ENCODE measurements around the gene KANK2. TPM values are rescaled to one million over a fixed set of nuclear protein-coding genes. Genes with fewer than 3 reads are reported as not detected.

Gene KANK2
- total and polyA plus RNA-seq, 10 of the 15 experiments (the other 5 are each of a cell fraction or from before 2014, with no cell fraction given), result 4.9 to 33.0 (median 21.0) TPM

GRCh38 chr19:11168568-11168967 is 28.8 kb downstream of the KANK2 start:
- Histone ChIP-seq H3K79me2 (ENCODE audit: control insufficient read depth, insufficient read depth, low read length) (no peaks in the 10 kb centered on the region), H2AFZ (ENCODE audit: control insufficient read depth, low read depth, low read length) (no peak overlapping the region), H3K4me3 (no peak overlapping the region), H3K4me1 (ENCODE audit: control insufficient read depth, insufficient read depth, low read length) (no peaks in the 10 kb centered on the region), H3K27me3 (replicated peaks in 1 of 2; ENCODE audit: control insufficient read depth in 2 of 2, insufficient read depth in 2 of 2, low read length in 1 of 2) (no peaks in the 10 kb centered on the region), H3K9me3 (replicated peaks; ENCODE audit: control insufficient read depth, insufficient read depth, low read length) (no peaks in the 10 kb centered on the region), H3K9ac (ENCODE audit: control insufficient read depth, insufficient read depth, low read length) (no peak overlapping the region), H4K20me1 (ENCODE audit: control insufficient read depth, insufficient read depth) (no peaks in the 10 kb centered on the region), H3K27ac (ENCODE audit: control insufficient read depth, insufficient read depth) (no peak overlapping the region), H3K36me3 (ENCODE audit: control insufficient read depth in 2 of 2, insufficient read depth in 2 of 2, low read length in 1 of 2) (peaks cover 0 to 4% of the 10 kb centered on the region in 2 experiments; a peak in 2 of 4 replicates), H3K4me2 (ENCODE audit: control insufficient read depth, insufficient read depth) (no peak overlapping the region)
- 3% methylated on average over 7 of the region's 7 CpGs for WGBS (ENCODE audit: insufficient coverage, insufficient replicate concordance, low lambda C conversion rate, missing lambda C conversion rate)
- intact Hi-C loops (cut with micrococcal nuclease; ENCODE audit: unreplicated experiment) (no loop called here), in situ Hi-C loops (cut with MboI) (no loop called here)
- SMC1A ChIA-PET (ENCODE audit: uncharacterized antibody, unreplicated experiment), result no interaction called here
- no peak for FAIRE-seq
- POLR2A ChIA-PET, result no interaction called here
- RAD21 ChIA-PET (ENCODE audit: unreplicated experiment), result no interaction called here
- no peak for DNase-seq (ENCODE audit: low read depth, low spot score)
- BruUV-seq (replicated peaks), result no TSS peak
- CTCF ChIA-PET, result no interaction called here
- ATAC-seq, result peak; percentile 74
- no peak for TF ChIP-seq CTCF (IDR thresholded peaks at IDR 0.05 in 2 of 3, conservative IDR thresholded peaks at IDR 0.05 in 1 of 3; ENCODE audit: control insufficient read depth in 2 of 3, extremely low read depth in 1 of 3, insufficient read depth in 1 of 3, low read depth in 3 of 3, low read length in 3 of 3)
- TF ChIP-seq ASH2L (IDR thresholded peaks at IDR 0.05; ENCODE audit: borderline replicate concordance, low read depth), result no peak
- no peak for TF ChIP-seq ZBTB11 (CRISPR knock-in tag; IDR thresholded peaks at IDR 0.05)
- no peak for TF ChIP-seq EGR1 (IDR thresholded peaks at IDR 0.05; ENCODE audit: borderline replicate concordance in 1 of 2, low read depth in 2 of 2, low read length in 2 of 2)
- TF ChIP-seq TCF7 (IDR thresholded peaks at IDR 0.05; ENCODE audit: borderline replicate concordance), result no peak
- no peak for TF ChIP-seq MEF2A (IDR thresholded peaks at IDR 0.05; ENCODE audit: insufficient read depth, low read depth, low read length)
- no peak for TF ChIP-seq MEF2B (IDR thresholded peaks at IDR 0.05; ENCODE audit: partially characterized antibody, poor library complexity, severe bottlenecking)
- TF ChIP-seq, protein P1, sequence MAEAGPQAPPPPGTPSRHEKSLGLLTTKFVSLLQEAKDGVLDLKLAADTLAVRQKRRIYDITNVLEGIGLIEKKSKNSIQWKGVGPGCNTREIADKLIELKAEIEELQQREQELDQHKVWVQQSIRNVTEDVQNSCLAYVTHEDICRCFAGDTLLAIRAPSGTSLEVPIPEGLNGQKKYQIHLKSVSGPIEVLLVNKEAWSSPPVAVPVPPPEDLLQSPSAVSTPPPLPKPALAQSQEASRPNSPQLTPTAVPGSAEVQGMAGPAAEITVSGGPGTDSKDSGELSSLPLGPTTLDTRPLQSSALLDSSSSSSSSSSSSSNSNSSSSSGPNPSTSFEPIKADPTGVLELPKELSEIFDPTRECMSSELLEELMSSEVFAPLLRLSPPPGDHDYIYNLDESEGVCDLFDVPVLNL (IDR thresholded peaks at IDR 0.05; ENCODE audit: low read depth, low read length), result no peak
- TF ChIP-seq TARDBP (IDR thresholded peaks at IDR 0.05; ENCODE audit: borderline replicate concordance), result no peak
- no peak for TF ChIP-seq ZNF274 (IDR thresholded peaks at IDR 0.05; ENCODE audit: insufficient read depth, insufficient read length)
- TF ChIP-seq SIN3A (IDR thresholded peaks at IDR 0.05; ENCODE audit: low read depth, low read length), result no peak
- no peak for TF ChIP-seq BMI1 (IDR thresholded peaks at IDR 0.05; ENCODE audit: borderline replicate concordance)
- TF ChIP-seq BCLAF1 (IDR thresholded peaks at IDR 0.05), result no peak
- TF ChIP-seq KDM1A (IDR thresholded peaks at IDR 0.05; ENCODE audit: borderline replicate concordance), result no peak
- no peak for TF ChIP-seq MYB (IDR thresholded peaks at IDR 0.05; ENCODE audit: borderline replicate concordance, low read depth, low read length)

Measured in GM12878 (cell line).